GM18867 (cell line): Measurements from ENCODE around the gene KRT35.

Source experiments
- ATAC-seq: cut with Tn5 transposase; IDR thresholded peaks from one replicate; pipeline ENCODE4 v1.9.1; 2021; ENCODE audit warnings: mild to moderate bottlenecking, moderate library complexity; ENCODE audit not compliant: unreplicated experiment

The KRT35 gene

GRCh38 chr17:41512546-41513167, 31.7 kb upstream of the KRT35 start:
- ATAC-seq, result no peak

- ATAC-seq, result no peak
Observed at GRCh38 chr17:41511716-41512115, 30.8 kb upstream of the KRT35 start.

GRCh38 chr17:41511116-41511515, 30.2 kb upstream of the KRT35 start:
- no peak for ATAC-seq

GRCh38 chr17:41510251-41511065, 29.5 kb upstream of the KRT35 start:
- ATAC-seq, result no peak

- no peak for ATAC-seq
Observed at GRCh38 chr17:41507315-41507880, 26.4 kb upstream of the KRT35 start.

- no peak for ATAC-seq
Observed at GRCh38 chr17:41505809-41506767, 25.1 kb upstream of the KRT35 start.

GRCh38 chr17:41505007-41505808, 24.3 kb upstream of the KRT35 start, which contains the start of gene KRT13:
TSS of gene KRT13 (minus strand) at chr17:41505612. CDS start at chr17:41505550, 62 bp downstream.
- ATAC-seq, result no peak

- no peak for ATAC-seq
Observed at GRCh38 chr17:41504246-41504977, 23.5 kb upstream of the KRT35 start.

- ATAC-seq, result no peak
Observed at GRCh38 chr17:41503202-41503601, 22.3 kb upstream of the KRT35 start.

GRCh38 chr17:41500131-41500911, 19.4 kb upstream of the KRT35 start:
- ATAC-seq, result no peak

GRCh38 chr17:41499714-41500113, 18.8 kb upstream of the KRT35 start:
- no peak for ATAC-seq

GRCh38 chr17:41498276-41498675, 17.3 kb upstream of the KRT35 start:
- no peak for ATAC-seq

- ATAC-seq, result peak; percentile 67
Observed at GRCh38 chr17:41496803-41497484, 16.0 kb upstream of the KRT35 start.

GRCh38 chr17:41494524-41494923, 13.6 kb upstream of the KRT35 start:
- no peak for ATAC-seq

GRCh38 chr17:41492771-41493170, 11.8 kb upstream of the KRT35 start:
- ATAC-seq, result no peak

GRCh38 chr17:41492351-41492750, 11.4 kb upstream of the KRT35 start:
- no peak for ATAC-seq

GRCh38 chr17:41491476-41491875, 10.5 kb upstream of the KRT35 start:
- ATAC-seq, result no peak
